ENCODE results near the gene BCL11A.
A peak's percentile ranks its signal among the peaks of the same experiment; 100 is the strongest.

- no peak for TF ChIP-seq RFX5 (IDR thresholded peaks at IDR 0.05)
- TF ChIP-seq CTCF (IDR thresholded peaks at IDR 0.05), result peak; percentile 98
- TF ChIP-seq POLR2A (IDR thresholded peaks at IDR 0.05; ENCODE audit: low read length), result no peak
- TF ChIP-seq MAX (IDR thresholded peaks at IDR 0.05), result peak; percentile 60; the same call in 1 of the 2 replicates
- TF ChIP-seq HDAC2 (IDR thresholded peaks at IDR 0.05), result no peak
- TF ChIP-seq RARB (CRISPR knock-in tag; IDR thresholded peaks at IDR 0.05), result no peak
- TF ChIP-seq GATA3 (IDR thresholded peaks at IDR 0.05; ENCODE audit: borderline replicate concordance), result no peak
- no peak for TF ChIP-seq HOXB13 (CRISPR knock-in tag; IDR thresholded peaks at IDR 0.05; ENCODE audit: low read depth)
- no peak for TF ChIP-seq CEBPB (IDR thresholded peaks at IDR 0.05)
- no peak for TF ChIP-seq REST (IDR thresholded peaks at IDR 0.05)
- no peak for TF ChIP-seq EP300 (IDR thresholded peaks at IDR 0.05)
- no peak for TF ChIP-seq BCL3 (IDR thresholded peaks at IDR 0.05)
- TF ChIP-seq BHLHE40 (IDR thresholded peaks at IDR 0.05; ENCODE audit: low read depth, low read length), result no peak
- peak; percentile 88 to 98 for TF ChIP-seq RAD21 (conservative IDR thresholded peaks at IDR 0.05 in 1 of 2, IDR thresholded peaks at IDR 0.05 in 1 of 2)
Measured at GRCh38 chr2:60581433-60582282, 28.2 kb upstream of the BCL11A start.
